PC-3 (cell line): ENCODE results near the gene CAMSAP1. TPM values are rescaled to one million over a fixed set of nuclear protein-coding genes. Genes with fewer than 3 reads are reported as not detected.

Experiments used
- ATAC-seq: fragments of 200-7000 bp; cut with Tn5 transposase; 2 replicates; pipeline ENCODE4 v1.9.1; 2020; ENCODE audit warnings: mild to moderate bottlenecking, moderate library complexity
- BruUV-seq: library from RNA; stranded (reverse); fragments of 400-500 nt; replicated peaks from 2 replicates; lab custom pipeline; 2021; lab: Mats Ljungman, UMichigan
- CTCF ChIA-PET: fragments of 300-600 bp; sonication (Branson Sonifier 250); formaldehyde crosslinking; loops from one replicate; lab custom pipeline; 2022; ENCODE audit warnings: antibody characterized with exemption; lab: Charles Lee
- POLR2A ChIA-PET: fragments of 300-600 bp; sonication (Branson Sonifier 250); formaldehyde crosslinking; loops from one replicate; lab custom pipeline; 2022; ENCODE audit warnings: antibody characterized with exemption; ENCODE audit not compliant: unreplicated experiment; lab: Charles Lee
- DNase-seq: peaks from one replicate; pipeline ENCODE4 v3.0.0-alpha.2; 2015
- H2AFZ ChIP-seq: fragments of 300-600 bp; sonication (generic); 2 replicates; pipeline ENCODE4 v1.6.0; 2016; ENCODE audit warnings: antibody characterized with exemption, low read length
- H3F3A ChIP-seq: fragments of 300-600 bp; sonication (generic); one replicate; pipeline ENCODE4 v1.6.0; 2017; ENCODE audit warnings: antibody characterized with exemption, low read length, control low read depth, mild to moderate bottlenecking; ENCODE audit not compliant: unreplicated experiment
- H3K27ac ChIP-seq: fragments of 300-600 bp; sonication (generic); 2 replicates; pipeline ENCODE4 v1.5.1; 2016; ENCODE audit warnings: mild to moderate bottlenecking, low read length
- H3K27me3 ChIP-seq: fragments of 300-600 bp; sonication (generic); 2 replicates; pipeline ENCODE4 v1.6.1; 2016; ENCODE audit warnings: low read length, mixed read lengths
- H3K36me3 ChIP-seq: fragments of 300-600 bp; sonication (generic); 2 replicates; pipeline ENCODE4 v1.6.1; 2016; ENCODE audit warnings: low read depth, mixed run types, low read length, mixed read lengths
- H3K4me1 ChIP-seq: fragments of 300-600 bp; sonication (generic); 2 replicates; pipeline ENCODE4 v1.5.1; 2016; ENCODE audit warnings: low read length; ENCODE audit not compliant: insufficient read depth
- H3K4me2 ChIP-seq: fragments of 300-600 bp; sonication (generic); 2 replicates; pipeline ENCODE4 v1.6.0; 2016; ENCODE audit warnings: low read length
- H3K4me3 ChIP-seq: fragments of 300-600 bp; sonication (generic); 2 replicates; pipeline ENCODE4 v1.5.1; 2016; ENCODE audit warnings: mild to moderate bottlenecking, low read length, mixed read lengths
- H3K79me2 ChIP-seq: fragments of 300-600 bp; sonication (generic); 2 replicates; pipeline ENCODE4 v1.6.1; 2017; ENCODE audit warnings: low read length, mixed read lengths
- H3K9ac ChIP-seq: fragments of 300-600 bp; sonication (generic); 2 replicates; pipeline ENCODE4 v1.6.0; 2016; ENCODE audit warnings: mild to moderate bottlenecking, low read length
- H3K9me2 ChIP-seq: fragments of 300-600 bp; sonication (generic); replicated peaks from 2 replicates; pipeline ENCODE4 v1.6.1; 2016; ENCODE audit warnings: mixed run types, low read length, mixed read lengths
- H3K9me3 ChIP-seq: fragments of 300-600 bp; sonication (generic); 2 replicates; pipeline ENCODE4 v1.6.1; 2016; ENCODE audit warnings: low read length, mixed read lengths
- H4K20me1 ChIP-seq: fragments of 300-600 bp; sonication (generic); 2 replicates; pipeline ENCODE4 v1.6.1; 2016; ENCODE audit warnings: low read length, mixed read lengths
- EZH2 ChIP-seq: fragments of 300-600 bp; sonication (generic); IDR thresholded peaks from one replicate; pipeline ENCODE4 v1.6.1; 2017; ENCODE audit warnings: antibody characterized with exemption, mild to moderate bottlenecking, low read length; ENCODE audit not compliant: unreplicated experiment
- EZH2phosphoT487 ChIP-seq: fragments of 300-600 bp; sonication (generic); IDR thresholded peaks from 2 replicates; pipeline ENCODE4 v1.6.1; 2018; ENCODE audit warnings: mild to moderate bottlenecking, antibody characterized with exemption, low read length, borderline replicate concordance
- intact Hi-C: fragments of 100-400 bp; cut with micrococcal nuclease; formaldehyde crosslinking; loops from 2 replicates; pipeline ENCODE4 v1.9.0; 2023
- total RNA-seq: library from RNA; depleted of rRNA; stranded (reverse); fragments of >200 nt; gene quantifications from 2 replicates; pipeline ENCODE4 v1.2.3, GENCODE V29; 2014
- TF ChIP-seq, protein P1 (sequence below): fragments of 300-600 bp; sonication (generic); conservative IDR thresholded peaks from 2 replicates; pipeline ENCODE4 v1.5.1; 2017; ENCODE audit warnings: antibody characterized with exemption, low read depth, mild to moderate bottlenecking, low read length

The CAMSAP1 gene
- total RNA-seq, 1 experiment from 2014 or later: 16.4 TPM

DNA sequence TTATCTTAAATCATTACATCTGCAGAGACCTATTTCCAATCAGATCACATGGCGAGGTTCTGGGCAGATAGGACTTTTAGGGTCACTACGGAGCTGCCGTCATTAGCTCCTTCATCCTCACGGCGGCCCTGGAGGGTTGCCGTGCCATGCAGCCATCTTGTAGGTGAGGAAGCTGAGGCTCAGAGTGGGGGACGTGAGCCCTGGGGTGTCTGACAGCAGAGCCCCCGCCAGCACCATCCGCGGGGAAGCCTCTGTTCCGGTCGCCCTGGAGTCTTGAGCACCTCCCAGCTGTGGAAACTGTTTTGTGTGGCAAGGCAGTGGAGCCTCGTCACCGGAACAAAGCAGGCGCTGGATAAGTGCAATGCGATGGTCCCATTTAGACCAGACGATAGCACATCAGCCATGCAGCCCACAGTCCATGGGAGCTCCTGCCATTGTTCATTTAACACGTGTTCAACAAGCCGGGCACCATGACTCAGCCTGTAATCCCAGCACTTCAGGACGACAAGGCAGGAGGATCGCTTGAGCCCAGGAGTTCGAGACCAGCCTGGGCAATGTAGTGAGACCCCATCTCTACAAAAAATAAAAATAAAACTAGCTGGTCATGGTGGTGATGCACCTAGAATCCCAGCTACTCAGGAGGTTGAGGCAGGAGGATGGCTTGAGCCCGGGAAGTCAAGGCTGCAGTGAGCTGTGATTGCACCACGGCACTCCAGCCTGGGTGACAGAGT lies 143.5 kb downstream of the CAMSAP1 start:
- no peak overlapping the region for H3K27ac ChIP-seq
- no peaks in the 10 kb centered on the region for H3K27me3 ChIP-seq

DNA sequence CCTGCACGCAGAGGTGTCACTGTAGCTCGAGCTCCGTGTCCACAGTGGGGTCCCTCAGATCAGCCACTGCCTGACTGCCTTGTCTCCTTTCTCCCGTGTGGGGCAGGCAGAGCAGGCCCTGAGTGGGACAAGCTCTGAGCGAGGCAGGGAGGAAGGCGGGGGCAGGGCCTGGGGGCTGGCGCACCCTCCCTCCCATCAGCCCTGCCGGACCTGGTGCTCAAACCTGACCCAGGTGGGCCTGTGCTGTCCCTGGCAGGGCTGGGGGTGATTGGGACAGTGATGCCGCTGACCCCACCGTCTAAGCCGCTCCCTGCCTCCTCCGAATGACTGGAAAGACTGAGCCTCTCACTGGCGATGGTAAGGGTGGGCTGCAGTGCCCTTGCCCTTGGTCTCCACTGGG lies 144.4 kb downstream of the CAMSAP1 start:
- ATAC-seq (no peak), DNase-seq (no peak)
- H4K20me1 ChIP-seq: no peaks in the 10 kb centered on the region
- intact Hi-C loops: no loop called here
- no peak for TF ChIP-seq EZH2phosphoT487
- TF ChIP-seq, protein P1, sequence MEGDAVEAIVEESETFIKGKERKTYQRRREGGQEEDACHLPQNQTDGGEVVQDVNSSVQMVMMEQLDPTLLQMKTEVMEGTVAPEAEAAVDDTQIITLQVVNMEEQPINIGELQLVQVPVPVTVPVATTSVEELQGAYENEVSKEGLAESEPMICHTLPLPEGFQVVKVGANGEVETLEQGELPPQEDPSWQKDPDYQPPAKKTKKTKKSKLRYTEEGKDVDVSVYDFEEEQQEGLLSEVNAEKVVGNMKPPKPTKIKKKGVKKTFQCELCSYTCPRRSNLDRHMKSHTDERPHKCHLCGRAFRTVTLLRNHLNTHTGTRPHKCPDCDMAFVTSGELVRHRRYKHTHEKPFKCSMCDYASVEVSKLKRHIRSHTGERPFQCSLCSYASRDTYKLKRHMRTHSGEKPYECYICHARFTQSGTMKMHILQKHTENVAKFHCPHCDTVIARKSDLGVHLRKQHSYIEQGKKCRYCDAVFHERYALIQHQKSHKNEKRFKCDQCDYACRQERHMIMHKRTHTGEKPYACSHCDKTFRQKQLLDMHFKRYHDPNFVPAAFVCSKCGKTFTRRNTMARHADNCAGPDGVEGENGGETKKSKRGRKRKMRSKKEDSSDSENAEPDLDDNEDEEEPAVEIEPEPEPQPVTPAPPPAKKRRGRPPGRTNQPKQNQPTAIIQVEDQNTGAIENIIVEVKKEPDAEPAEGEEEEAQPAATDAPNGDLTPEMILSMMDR: no peak
- TF ChIP-seq EZH2: no peak
- H2AFZ ChIP-seq: no peak overlapping the region
- no peaks in the 10 kb centered on the region for H3K27me3 ChIP-seq
- no peak overlapping the region for H3K4me3 ChIP-seq
- H3K4me1 ChIP-seq: no peaks in the 10 kb centered on the region
- BruUV-seq: no TSS peak
- no peak overlapping the region for H3K27ac ChIP-seq
- H3K9me2 ChIP-seq: no peaks in the 10 kb centered on the region
- no peaks in the 10 kb centered on the region for H3K79me2 ChIP-seq
- no peaks in the 10 kb centered on the region for H3F3A ChIP-seq
- no peak overlapping the region for H3K9ac ChIP-seq
- H3K36me3 ChIP-seq: no peaks in the 10 kb centered on the region
- H3K9me3 ChIP-seq: no peaks in the 10 kb centered on the region
- ChIA-PET CTCF (no interaction called here), POLR2A (no interaction called here)
- H3K4me2 ChIP-seq: no peak overlapping the region

More for the DNA sequence above, 143.5 kb downstream of the CAMSAP1 start:
- no peaks in the 10 kb centered on the region for H3K9me2 ChIP-seq
- intact Hi-C loops: no loop called here
- no peak overlapping the region for H2AFZ ChIP-seq
- H4K20me1 ChIP-seq: no peaks in the 10 kb centered on the region
- no peaks in the 10 kb centered on the region for H3F3A ChIP-seq
- H3K36me3 ChIP-seq: no peaks in the 10 kb centered on the region
- DNase-seq (no peak), ATAC-seq (no peak)
- no TSS peak for BruUV-seq
- TF ChIP-seq EZH2phosphoT487: no peak
- TF ChIP-seq, protein P1: no peak
- TF ChIP-seq EZH2: no peak
- ChIA-PET POLR2A (no interaction called here), CTCF (no interaction called here)
- H3K4me2 ChIP-seq: no peak overlapping the region
- no peak overlapping the region for H3K9ac ChIP-seq
- H3K79me2 ChIP-seq: no peaks in the 10 kb centered on the region
- H3K4me3 ChIP-seq: no peak overlapping the region
- H3K9me3 ChIP-seq: no peaks in the 10 kb centered on the region
- H3K4me1 ChIP-seq: no peaks in the 10 kb centered on the region

DNA sequence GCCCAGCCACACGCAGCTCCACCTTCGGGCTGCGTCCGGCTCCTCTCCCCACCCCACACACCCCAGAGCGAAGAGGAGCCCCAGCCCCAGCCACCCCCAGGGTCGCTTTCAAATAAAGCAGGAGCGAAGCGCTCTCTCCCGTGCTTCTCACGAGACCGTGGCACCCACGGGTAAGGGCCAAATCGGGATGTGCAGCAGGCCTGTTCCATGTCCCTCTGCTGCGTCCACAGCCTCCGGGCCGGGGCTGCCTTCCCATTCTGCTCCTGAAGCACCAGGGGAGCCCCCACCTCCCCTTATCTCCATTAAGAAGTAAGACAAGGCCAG lies 145.5 kb downstream of the CAMSAP1 start:
- H3K9me3 ChIP-seq: no peaks in the 10 kb centered on the region
- H3F3A ChIP-seq: no peaks in the 10 kb centered on the region
- no TSS peak for BruUV-seq
- no peak for TF ChIP-seq EZH2
- TF ChIP-seq, protein P1: no peak
- TF ChIP-seq EZH2phosphoT487: no peak
- ATAC-seq (no peak), DNase-seq (no peak)
- no peak overlapping the region for H3K4me2 ChIP-seq
- no peaks in the 10 kb centered on the region for H4K20me1 ChIP-seq
- POLR2A ChIA-PET: no interaction called here
- H3K4me3 ChIP-seq: no peak overlapping the region
- CTCF ChIA-PET: no interaction called here
- no peaks in the 10 kb centered on the region for H3K79me2 ChIP-seq
- H3K27me3 ChIP-seq: no peaks in the 10 kb centered on the region
- no peak overlapping the region for H3K27ac ChIP-seq
- H3K4me1 ChIP-seq: no peaks in the 10 kb centered on the region
- no peaks in the 10 kb centered on the region for H3K36me3 ChIP-seq
- intact Hi-C loops: no loop called here
- no peak overlapping the region for H2AFZ ChIP-seq
- no peaks in the 10 kb centered on the region for H3K9me2 ChIP-seq
- H3K9ac ChIP-seq: no peak overlapping the region
